HAP-1 (cell line): ENCODE measurements around the gene RAD51AP1.

Source experiments
- DNase-seq, 2 experiments: peaks; one replicate each; pipeline ENCODE4 v3.0.0-alpha.2; 2016 to 2020; ENCODE audit warnings: low spot score in 2 of 2
- H3K27me3 ChIP-seq: fragments of 250-450 bp; sonication (Bioruptor Pico); 2 replicates; pipeline ENCODE4 v1.5.1; 2020; ENCODE audit warnings: low read depth, mild to moderate bottlenecking, moderate library complexity
- H3K36me3 ChIP-seq: fragments of 250-450 bp; sonication (Bioruptor Pico); replicated peaks from 2 replicates; pipeline ENCODE4 v1.5.1; 2020; ENCODE audit warnings: mild to moderate bottlenecking
- H3K4me1 ChIP-seq: fragments of 250-450 bp; sonication (Bioruptor Pico); 2 replicates; pipeline ENCODE4 v1.5.1; 2020; ENCODE audit warnings: mild to moderate bottlenecking
- H3K4me3 ChIP-seq: fragments of 250-450 bp; sonication (Bioruptor Pico); 2 replicates; pipeline ENCODE4 v1.5.1; 2020; ENCODE audit warnings: mild to moderate bottlenecking, moderate library complexity
- H3K9me3 ChIP-seq: fragments of 250-450 bp; sonication (Bioruptor Pico); 2 replicates; pipeline ENCODE4 v1.5.1; 2020; ENCODE audit warnings: mild to moderate bottlenecking, moderate library complexity
- in situ Hi-C: fragments of 300-500 bp; cut with MboI; formaldehyde crosslinking; loops from 3 replicates; pipeline ENCODE4 v1.14.3; 2020; ENCODE audit warnings: low sequenced_read_pairs, inconsistent platforms, mixed read lengths

RAD51AP1 gene

DNA sequence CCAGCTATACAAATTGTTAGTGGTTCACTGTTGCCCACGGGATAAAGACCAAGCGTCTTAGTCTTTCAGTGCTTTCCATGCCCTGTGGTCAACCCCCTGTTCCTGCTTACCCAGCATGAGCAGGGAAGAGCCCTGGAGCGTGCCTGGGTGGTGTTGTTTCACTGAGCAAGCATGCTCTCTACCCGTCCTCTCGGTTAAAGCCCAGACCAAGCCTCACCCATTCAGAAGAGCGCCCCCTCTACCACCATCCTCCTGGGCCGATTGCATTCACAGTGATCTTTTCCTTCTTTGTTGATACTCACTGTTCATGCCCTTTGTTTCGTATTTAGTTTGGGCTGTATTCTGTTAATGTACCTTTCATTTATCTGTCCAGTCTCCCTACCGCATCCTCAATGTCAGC, 48.4 kb downstream of the RAD51AP1 start:
- Histone ChIP-seq H3K36me3 (no peaks in the 10 kb centered on the region), H3K27me3 (no peaks in the 10 kb centered on the region), H3K4me1 (no peaks in the 10 kb centered on the region), H3K9me3 (0 out of 2 replicates have a peak, but pooled peaks cover 2% of the 10 kb centered on the region), H3K4me3 (no peak overlapping the region)
- DNase-seq = no peak
- in situ Hi-C loops = no loop called here

DNA sequence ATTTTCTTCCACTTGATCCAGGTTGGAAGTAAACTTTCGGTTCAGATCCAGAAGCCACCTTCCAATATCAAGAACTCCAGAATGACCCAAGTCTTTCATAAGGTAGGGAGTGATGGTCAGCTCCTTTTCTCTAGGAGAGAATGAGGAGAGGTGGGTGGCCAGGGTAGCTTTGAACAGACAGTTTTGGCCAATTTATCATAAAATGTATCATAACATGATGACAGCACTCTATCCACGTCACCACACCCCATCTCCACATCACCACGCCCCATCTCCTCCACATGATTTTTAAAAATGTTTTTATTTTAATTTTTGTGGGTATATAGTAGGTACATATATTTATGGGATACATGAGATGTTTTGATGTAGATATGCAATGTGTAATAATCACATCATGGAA, 50.2 kb downstream of the RAD51AP1 start:
- H3K4me1 ChIP-seq = no peaks in the 10 kb centered on the region
- no peak overlapping the region for H3K4me3 ChIP-seq
- H3K27me3 ChIP-seq = no peaks in the 10 kb centered on the region
- in situ Hi-C loops = no loop called here
- H3K36me3 ChIP-seq = no peaks in the 10 kb centered on the region
- H3K9me3 ChIP-seq = 0 out of 2 replicates have a peak, but pooled peaks cover 2% of the 10 kb centered on the region
- DNase-seq = no peak

DNA sequence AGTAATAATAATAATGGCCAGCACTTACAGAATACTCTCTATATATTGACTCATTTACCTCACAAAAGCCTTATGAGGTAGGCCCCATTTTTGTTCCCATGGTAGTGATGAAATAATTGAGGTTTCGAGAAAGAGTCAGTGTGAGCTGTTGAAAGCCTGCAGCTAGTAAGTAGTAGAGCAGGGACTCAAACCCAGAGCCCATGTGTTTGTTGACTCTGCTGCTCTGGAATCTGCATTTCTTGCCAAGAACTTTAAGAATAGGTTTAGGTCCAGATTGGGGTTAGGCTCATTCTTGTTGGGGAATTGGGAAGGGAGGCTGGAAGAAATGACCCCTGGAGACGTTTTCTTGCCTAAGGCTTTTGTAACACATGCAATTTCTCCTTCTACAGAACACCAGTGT, 51.3 kb downstream of the RAD51AP1 start:
- no peak for DNase-seq
- no peaks in the 10 kb centered on the region for H3K27me3 ChIP-seq
- no peaks in the 10 kb centered on the region for H3K4me1 ChIP-seq
- H3K36me3 ChIP-seq = no peaks in the 10 kb centered on the region
- in situ Hi-C loops = no loop called here
- H3K4me3 ChIP-seq = no peak overlapping the region
- H3K9me3 ChIP-seq = 0 out of 2 replicates have a peak, but pooled peaks cover 2% of the 10 kb centered on the region

DNA sequence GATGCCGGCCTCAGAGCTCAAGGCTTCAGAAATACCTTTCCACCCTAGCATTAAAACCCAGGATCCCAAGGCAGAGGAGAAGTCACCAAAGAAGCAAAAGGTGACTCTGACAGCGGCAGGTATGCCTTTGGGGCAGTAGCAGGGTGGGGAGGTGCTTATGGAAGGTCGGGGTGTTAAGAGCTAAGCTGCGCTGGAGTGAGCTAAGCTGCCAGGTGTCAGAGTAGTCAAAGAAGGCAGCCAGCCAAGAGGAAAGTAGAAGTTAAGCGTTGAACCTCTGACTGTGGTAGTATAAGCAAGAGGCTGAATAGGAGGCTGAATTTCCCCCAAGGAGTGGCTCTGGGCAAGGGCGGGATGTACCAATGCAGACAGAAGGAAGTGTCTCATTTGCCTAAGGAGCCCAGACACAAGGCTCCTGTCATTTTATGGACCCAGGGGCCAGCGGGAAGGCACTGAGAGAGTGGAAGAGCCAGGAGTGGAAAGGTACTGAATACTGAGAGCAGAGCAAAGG, 52.5 kb downstream of the RAD51AP1 start:
- Histone ChIP-seq H3K27me3 (no peaks in the 10 kb centered on the region), H3K4me3 (no peak overlapping the region), H3K36me3 (no peaks in the 10 kb centered on the region), H3K9me3 (0 out of 2 replicates have a peak, but pooled peaks cover 2% of the 10 kb centered on the region), H3K4me1 (no peaks in the 10 kb centered on the region)
- no peak for DNase-seq
- in situ Hi-C loops = no loop called here

DNA sequence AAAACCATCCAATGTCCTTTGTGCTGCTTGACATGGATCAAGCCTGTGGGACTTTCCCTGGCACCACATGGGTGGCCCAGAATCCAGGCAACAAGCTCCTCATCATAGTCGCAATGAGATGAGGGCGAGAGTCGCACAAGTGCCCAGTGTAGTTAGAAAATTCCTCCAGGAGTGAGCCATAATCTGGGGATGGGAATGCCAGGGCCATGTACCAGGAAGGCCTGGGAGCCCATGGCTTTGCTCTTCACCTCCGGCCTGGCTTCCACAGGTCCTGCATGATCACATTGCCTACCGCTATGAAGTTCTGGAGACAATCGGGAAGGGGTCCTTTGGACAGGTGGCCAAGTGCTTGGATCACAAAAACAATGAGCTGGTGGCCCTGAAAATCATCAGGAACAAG, 57.2 kb downstream of the RAD51AP1 start:
- H3K36me3 ChIP-seq = no peaks in the 10 kb centered on the region
- no peak overlapping the region for H3K4me3 ChIP-seq
- no peaks in the 10 kb centered on the region for H3K27me3 ChIP-seq
- no peaks in the 10 kb centered on the region for H3K4me1 ChIP-seq
- no peak for DNase-seq
- H3K9me3 ChIP-seq = no peaks in the 10 kb centered on the region
- in situ Hi-C loops = no loop called here

DNA sequence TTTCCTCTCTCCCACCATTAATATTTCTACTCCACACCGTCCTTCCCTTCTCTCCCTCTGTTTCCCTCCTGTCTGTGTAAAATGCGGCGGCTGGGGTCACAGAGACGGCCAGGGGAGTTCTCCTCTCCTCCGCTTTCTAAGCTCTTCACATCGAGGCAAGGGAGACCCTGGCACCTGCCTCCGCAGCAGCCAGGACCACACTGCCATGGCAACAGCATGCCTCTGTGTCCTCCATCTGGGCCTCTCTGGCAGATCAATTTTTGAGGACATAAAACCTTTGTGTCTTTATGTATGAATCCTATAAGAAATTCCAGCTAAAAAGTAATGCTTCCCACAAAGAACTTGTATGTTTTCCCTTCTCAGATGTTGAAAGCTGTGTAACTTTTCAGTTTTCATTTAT, 64.7 kb downstream of the RAD51AP1 start:
- no peaks in the 10 kb centered on the region for H3K36me3 ChIP-seq
- no peaks in the 10 kb centered on the region for H3K27me3 ChIP-seq
- DNase-seq = no peak
- H3K4me1 ChIP-seq = peaks cover 3% of the 10 kb centered on the region
- in situ Hi-C loops = no loop called here
- no peaks in the 10 kb centered on the region for H3K9me3 ChIP-seq
- no peak overlapping the region for H3K4me3 ChIP-seq

DNA sequence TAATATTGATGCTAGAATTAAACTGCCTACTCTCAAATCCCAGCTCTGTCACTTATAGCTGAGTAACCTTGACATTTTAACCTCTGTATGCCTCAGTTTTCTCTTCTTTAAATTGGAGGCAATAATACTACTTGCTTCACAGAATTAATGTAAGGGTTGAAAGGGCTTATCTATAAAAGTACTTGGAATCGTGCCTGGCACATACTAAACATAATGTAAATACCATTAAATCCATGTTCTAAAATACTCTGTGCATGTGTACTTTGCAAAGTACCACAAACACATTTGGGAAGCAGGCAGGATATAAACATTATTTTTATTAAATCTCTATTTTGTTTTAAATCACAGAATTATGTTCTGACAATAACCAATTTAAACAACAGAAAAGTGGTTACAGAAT, 65.3 kb downstream of the RAD51AP1 start:
- H3K4me3 ChIP-seq = no peak overlapping the region
- no peaks in the 10 kb centered on the region for H3K27me3 ChIP-seq

DNA sequence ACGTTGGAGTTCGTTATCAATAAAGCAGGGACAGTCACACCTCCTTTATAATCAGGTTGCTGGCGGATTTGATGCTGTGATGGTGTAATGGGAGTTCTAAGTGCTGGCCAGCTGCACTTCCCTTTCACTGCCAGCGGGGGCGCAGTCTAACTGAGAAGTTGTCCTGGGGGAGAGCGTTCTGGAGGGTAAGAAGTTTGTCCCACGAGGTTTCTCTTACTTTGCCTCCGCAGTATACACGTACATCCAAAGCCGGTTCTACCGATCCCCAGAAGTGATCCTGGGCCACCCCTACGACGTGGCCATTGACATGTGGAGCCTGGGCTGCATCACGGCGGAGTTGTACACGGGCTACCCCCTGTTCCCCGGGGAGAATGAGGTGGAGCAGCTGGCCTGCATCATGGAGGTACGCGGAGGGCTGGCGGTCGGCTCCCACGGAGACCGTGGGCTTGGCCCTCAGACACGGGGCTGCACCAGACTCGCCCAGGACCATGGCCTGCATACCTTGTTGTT, 66.0 kb downstream of the RAD51AP1 start:
- peaks cover 3% of the 10 kb centered on the region for H3K4me1 ChIP-seq
- no peaks in the 10 kb centered on the region for H3K36me3 ChIP-seq
- in situ Hi-C loops = no loop called here
- peak overlapping the region; percentile 70 for H3K4me3 ChIP-seq
- H3K27me3 ChIP-seq = no peaks in the 10 kb centered on the region
- DNase-seq = peak; percentile 86 to 89
- H3K9me3 ChIP-seq = no peaks in the 10 kb centered on the region

More for the DNA sequence above, 65.3 kb downstream of the RAD51AP1 start:
- Histone ChIP-seq H3K36me3 (no peaks in the 10 kb centered on the region), H3K9me3 (no peaks in the 10 kb centered on the region), H3K4me1 (peaks cover 3% of the 10 kb centered on the region)
- no peak for DNase-seq
- in situ Hi-C loops = no loop called here

DNA sequence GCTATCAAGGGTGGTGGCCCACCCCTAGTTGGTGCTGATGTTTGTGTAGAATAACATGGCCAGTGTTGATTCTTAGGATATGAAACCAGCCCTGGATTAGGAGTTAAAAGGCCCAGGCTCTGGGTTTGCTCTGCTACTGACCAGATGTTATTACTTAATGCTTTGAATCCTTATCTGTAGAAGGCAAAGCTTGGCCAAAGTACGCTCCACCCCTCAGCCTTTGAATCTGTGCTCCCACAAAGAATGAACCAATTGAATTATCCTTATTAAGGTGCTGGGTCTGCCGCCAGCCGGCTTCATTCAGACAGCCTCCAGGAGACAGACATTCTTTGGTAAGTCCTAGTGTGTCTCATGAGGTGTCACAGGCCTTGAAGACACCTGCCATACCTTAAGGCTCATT, 68.4 kb downstream of the RAD51AP1 start:
- Histone ChIP-seq H3K4me3 (no peak overlapping the region), H3K36me3 (no peaks in the 10 kb centered on the region), H3K4me1 (peaks cover 3% of the 10 kb centered on the region), H3K27me3 (no peaks in the 10 kb centered on the region), H3K9me3 (no peaks in the 10 kb centered on the region)
- no peak for DNase-seq
- in situ Hi-C loops = no loop called here

DNA sequence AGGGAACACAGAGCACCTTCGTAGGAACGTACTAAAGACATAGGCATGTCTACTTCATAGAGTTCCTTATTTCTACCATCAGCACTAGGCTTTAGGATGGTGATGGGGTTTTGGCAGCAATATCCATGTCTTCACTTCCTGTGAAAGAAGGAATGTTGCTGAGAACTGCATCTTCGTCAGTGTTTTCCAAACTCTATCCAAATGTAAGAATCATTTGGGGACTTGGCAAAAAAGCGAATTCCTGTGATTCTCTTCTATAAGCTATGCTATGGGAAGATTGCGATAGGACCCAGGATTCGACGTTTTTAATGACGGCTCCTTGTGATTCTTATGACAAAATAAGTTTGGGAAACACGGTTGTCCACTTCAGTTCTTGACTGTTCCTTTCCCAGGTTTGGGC, 70.4 kb downstream of the RAD51AP1 start:
- in situ Hi-C loops = no loop called here
- no peak overlapping the region for H3K4me3 ChIP-seq
- peaks cover 3% of the 10 kb centered on the region for H3K4me1 ChIP-seq
- H3K27me3 ChIP-seq = no peaks in the 10 kb centered on the region
- H3K36me3 ChIP-seq = peaks cover 10% of the 10 kb centered on the region
- H3K9me3 ChIP-seq = no peaks in the 10 kb centered on the region
- DNase-seq = no peak
